SK-N-SH (cell line): Measurements from ENCODE around the gene FKBP9.

ENCODE experiments used
- EP300 ChIP-seq, 2 experiments: IDR thresholded peaks; 2 replicates each; pipeline versions ENCODE4 v1.4.0 to v1.6.1; 2012; ENCODE audit warnings: borderline replicate concordance in 1 of 2, low read depth in 1 of 2, low read length in 1 of 2
- TF ChIP-seq, protein P1 (sequence below): fragments of 200-600 bp; sonication (generic); IDR thresholded peaks from 2 replicates; pipeline ENCODE4 v1.6.1; 2017; ENCODE audit warnings: antibody characterized with exemption, mild to moderate bottlenecking, moderate library complexity

DNA sequence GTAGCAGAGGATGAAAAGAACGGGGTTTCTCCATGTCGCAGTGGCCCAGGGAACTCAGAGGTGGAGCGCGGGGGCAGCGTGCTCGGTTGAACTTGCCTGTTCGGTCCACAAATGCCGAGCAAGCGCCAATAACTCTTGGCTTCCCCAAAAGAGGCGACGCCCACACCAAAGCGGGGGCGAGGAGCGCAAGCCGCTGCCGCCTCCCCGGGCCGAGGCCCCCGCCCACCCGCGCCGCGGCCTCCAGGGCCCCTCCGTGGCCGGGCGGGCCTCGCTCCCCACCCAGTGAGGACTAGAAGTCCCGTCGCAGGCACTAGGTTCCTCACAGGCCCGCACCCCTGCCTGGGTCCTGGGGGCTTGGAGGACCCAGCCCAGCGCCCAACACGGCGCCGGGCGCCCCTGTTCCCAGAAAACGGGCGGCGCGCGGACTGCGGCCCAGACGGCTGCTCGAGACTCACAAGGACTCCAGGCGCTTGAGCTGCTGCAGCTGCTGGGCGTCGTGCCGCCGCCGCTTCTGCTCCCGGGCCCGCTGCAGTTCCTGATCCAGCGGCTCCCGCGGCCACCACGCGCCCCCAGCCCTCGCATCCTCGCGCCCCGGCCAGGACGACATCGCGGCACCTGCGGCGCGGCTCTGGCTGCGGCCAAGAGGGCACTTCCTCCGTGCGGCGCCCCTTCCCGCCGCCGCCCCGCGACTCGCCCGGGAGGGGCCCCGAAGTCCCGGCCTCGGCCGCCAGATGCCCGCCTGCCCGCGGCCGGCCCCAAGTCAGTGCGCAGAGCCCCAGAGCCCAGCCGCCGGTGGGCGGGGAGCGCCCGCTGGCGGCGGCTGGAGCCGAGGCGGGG is 14.6 kb upstream of the FKBP9 start:
- TF ChIP-seq, protein P1, sequence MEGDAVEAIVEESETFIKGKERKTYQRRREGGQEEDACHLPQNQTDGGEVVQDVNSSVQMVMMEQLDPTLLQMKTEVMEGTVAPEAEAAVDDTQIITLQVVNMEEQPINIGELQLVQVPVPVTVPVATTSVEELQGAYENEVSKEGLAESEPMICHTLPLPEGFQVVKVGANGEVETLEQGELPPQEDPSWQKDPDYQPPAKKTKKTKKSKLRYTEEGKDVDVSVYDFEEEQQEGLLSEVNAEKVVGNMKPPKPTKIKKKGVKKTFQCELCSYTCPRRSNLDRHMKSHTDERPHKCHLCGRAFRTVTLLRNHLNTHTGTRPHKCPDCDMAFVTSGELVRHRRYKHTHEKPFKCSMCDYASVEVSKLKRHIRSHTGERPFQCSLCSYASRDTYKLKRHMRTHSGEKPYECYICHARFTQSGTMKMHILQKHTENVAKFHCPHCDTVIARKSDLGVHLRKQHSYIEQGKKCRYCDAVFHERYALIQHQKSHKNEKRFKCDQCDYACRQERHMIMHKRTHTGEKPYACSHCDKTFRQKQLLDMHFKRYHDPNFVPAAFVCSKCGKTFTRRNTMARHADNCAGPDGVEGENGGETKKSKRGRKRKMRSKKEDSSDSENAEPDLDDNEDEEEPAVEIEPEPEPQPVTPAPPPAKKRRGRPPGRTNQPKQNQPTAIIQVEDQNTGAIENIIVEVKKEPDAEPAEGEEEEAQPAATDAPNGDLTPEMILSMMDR: no peak; the same call in 1 of the 2 replicates
- TF ChIP-seq EP300 (IDR thresholded peaks at IDR 0.05; ENCODE audit: borderline replicate concordance in 1 of 2, low read depth in 1 of 2, low read length in 1 of 2): no peak; a peak in 2 of 4 replicates
